Upper lobe of right lung (tissue), 1 donor: ENCODE data around the gene MUCL3. TPM values are rescaled to one million over a fixed set of nuclear protein-coding genes. Genes with fewer than 3 reads are reported as not detected.
A peak's percentile ranks its signal among the peaks of the same experiment; 100 is the strongest.
"Not testable (repeated sequence)": the region's sequence is repeated elsewhere in the genome, so short reads cannot be mapped to it uniquely, and the experiment has no call there.

Experiments used
- ATAC-seq: fragments of 200-7000 bp; cut with Tn5 transposase; one replicate; pipeline ENCODE4 v1.9.1; 2020; ENCODE audit warnings: mild to moderate bottlenecking, moderate library complexity
- DNase-seq: peaks from one replicate; pipeline ENCODE4 v3.0.0-alpha.2; 2020
- H3K27ac ChIP-seq: fragments of 200-600 bp; one replicate; pipeline ENCODE4 v1.8.0; 2022
- H3K27me3 ChIP-seq: fragments of 200-600 bp; one replicate; pipeline ENCODE4 v1.8.0; 2022; ENCODE audit warnings: mild to moderate bottlenecking
- H3K36me3 ChIP-seq: fragments of 200-600 bp; one replicate; pipeline ENCODE4 v1.8.0; 2022
- H3K4me1 ChIP-seq: fragments of 200-600 bp; one replicate; pipeline ENCODE4 v1.8.0; 2022
- H3K4me3 ChIP-seq: fragments of 200-600 bp; one replicate; pipeline ENCODE4 v1.8.0; 2022; ENCODE audit warnings: mild to moderate bottlenecking
- H3K9me3 ChIP-seq: fragments of 200-600 bp; one replicate; pipeline ENCODE4 v1.8.0; 2022
- CTCF ChIP-seq: fragments of 200-600 bp; IDR thresholded peaks from one replicate; pipeline ENCODE4 v1.8.0; 2022; ENCODE audit warnings: antibody characterized with exemption
- intact Hi-C: fragments of 100-400 bp; cut with DNase I; formaldehyde crosslinking; loops from one replicate; pipeline ENCODE4 v1.11.0; 2022
- total RNA-seq: library from RNA; stranded (reverse); fragmentation: NEBNext Ultra II Directional; extraction: Animal tissue kit (Norgen Biotek cat#: 25700); gene quantifications from one replicate; pipeline ENCODE4 v1.2.1, GENCODE V29; 2021
- donor health status: DM: no; HTN: yes; CAD: no; lungs with severe emphysema.

MUCL3 gene
- total RNA-seq, 1 donor from 2014 or later = 4.6 TPM

GRCh38 chr6:30966154-30966553, 25.4 kb downstream of the MUCL3 start:
- Histone ChIP-seq H3K27ac (no peak overlapping the region), H3K9me3 (no peaks in the 10 kb centered on the region), H3K27me3 (no peaks in the 10 kb centered on the region), H3K4me1 (no peaks in the 10 kb centered on the region), H3K4me3 (no peak overlapping the region), H3K36me3 (no peaks in the 10 kb centered on the region)
- ATAC-seq (no peak), DNase-seq (no peak)
- intact Hi-C loops = no loop called here
- no peak for TF ChIP-seq CTCF

GRCh38 chr6:30969171-30969570, 28.4 kb downstream of the MUCL3 start:
- H3K27ac ChIP-seq, H3K27me3 ChIP-seq, intact Hi-C loops, H3K9me3 ChIP-seq, H3K4me1 ChIP-seq, DNase-seq, H3K36me3 ChIP-seq, H3K4me3 ChIP-seq, ATAC-seq: not testable (repeated sequence)

GRCh38 chr6:30970946-30971345, 30.2 kb downstream of the MUCL3 start:
- TF ChIP-seq CTCF = no peak
- intact Hi-C loops = no loop called here
- H3K27ac ChIP-seq = no peak overlapping the region

GRCh38 chr6:30972816-30973215, 32.0 kb downstream of the MUCL3 start:
- DNase-seq = no peak
- TF ChIP-seq CTCF = no peak
- intact Hi-C loops = no loop called here

More at GRCh38 chr6:30970946-30971345, 30.2 kb downstream of the MUCL3 start:
- Histone ChIP-seq H3K9me3 (no peaks in the 10 kb centered on the region), H3K27me3 (no peaks in the 10 kb centered on the region), H3K36me3 (no peaks in the 10 kb centered on the region), H3K4me1 (no peaks in the 10 kb centered on the region), H3K4me3 (no peak overlapping the region)
- DNase-seq = no peak
- ATAC-seq = no peak

GRCh38 chr6:30974490-30975252, 33.9 kb downstream of the MUCL3 start:
- H3K36me3 ChIP-seq = no peaks in the 10 kb centered on the region
- TF ChIP-seq CTCF = no peak
- intact Hi-C loops = no loop called here
- H3K4me1 ChIP-seq = no peaks in the 10 kb centered on the region
- DNase-seq = no peak
- H3K27me3 ChIP-seq = no peaks in the 10 kb centered on the region
- no peak overlapping the region for H3K4me3 ChIP-seq
- H3K27ac ChIP-seq = no peak overlapping the region
- no peaks in the 10 kb centered on the region for H3K9me3 ChIP-seq
- peak; percentile 35 for ATAC-seq

More at GRCh38 chr6:30972816-30973215, 32.0 kb downstream of the MUCL3 start:
- ATAC-seq = no peak
- H3K9me3 ChIP-seq = no peaks in the 10 kb centered on the region
- H3K27ac ChIP-seq = no peak overlapping the region
- H3K4me3 ChIP-seq = no peak overlapping the region
- H3K4me1 ChIP-seq = no peaks in the 10 kb centered on the region
- no peaks in the 10 kb centered on the region for H3K27me3 ChIP-seq
- no peaks in the 10 kb centered on the region for H3K36me3 ChIP-seq

GRCh38 chr6:30979141-30979540, 38.4 kb downstream of the MUCL3 start:
- intact Hi-C loops = no loop called here
- Histone ChIP-seq H3K27me3 (no peaks in the 10 kb centered on the region), H3K9me3 (no peaks in the 10 kb centered on the region), H3K4me3 (no peak overlapping the region), H3K4me1 (peaks cover 5% of the 10 kb centered on the region), H3K27ac (no peak overlapping the region), H3K36me3 (no peaks in the 10 kb centered on the region)
- ATAC-seq (no peak), DNase-seq (no peak)
- no peak for TF ChIP-seq CTCF
